H1 (cell line): ENCODE measurements around the gene ACAA1. TPM values are rescaled to one million over a fixed set of nuclear protein-coding genes. Genes with fewer than 3 reads are reported as not detected.
"Not testable (repeated sequence)": the region's sequence is repeated elsewhere in the genome, so short reads cannot be mapped to it uniquely, and the experiment has no call there.

Experiments used
- CTCF ChIA-PET: fragments of 300-600 bp; sonication (Branson Sonifier 250); formaldehyde crosslinking; loops from one replicate; lab custom pipeline; 2021; ENCODE audit not compliant: partially characterized antibody; lab: Charles Lee
- POLR2A ChIA-PET: fragments of 300-600 bp; sonication (Branson Sonifier 250); formaldehyde crosslinking; loops from one replicate; lab custom pipeline; 2021; ENCODE audit warnings: inconsistent platforms; ENCODE audit not compliant: partially characterized antibody; lab: Charles Lee
- DNase-seq, 2 experiments: peaks; one replicate each; pipeline versions ENCODE4 v3.0.0 to v3.0.0-alpha.2; 2010 to 2022; ENCODE audit warnings: low spot score in 2 of 2, low read depth in 1 of 2, mixed read lengths in 1 of 2
- FAIRE-seq: peaks from 2 replicates; lab custom pipeline; 2011; peaks lifted over from hg19 to GRCh38; lab: Jason Lieb, UNC
- H2AFZ ChIP-seq: 2 replicates; pipeline ENCODE4 v1.8.1; 2012; ENCODE audit warnings: low read length, inconsistent platforms
- H2AK5ac ChIP-seq: 2 replicates; pipeline ENCODE4 v1.6.1; 2013; ENCODE audit warnings: low read depth, low read length
- H2BK120ac ChIP-seq: replicated peaks from 2 replicates; pipeline ENCODE3; 2013; ENCODE audit warnings: low read depth, low read length, inconsistent platforms
- H2BK12ac ChIP-seq: 2 replicates; pipeline ENCODE4 v1.6.1; 2013; ENCODE audit warnings: low read depth, low read length
- H2BK15ac ChIP-seq: 2 replicates; pipeline ENCODE4 v1.6.1; 2013; ENCODE audit warnings: low read length
- H2BK20ac ChIP-seq: 2 replicates; pipeline ENCODE4 v1.6.1; 2013; ENCODE audit warnings: low read length
- H2BK5ac ChIP-seq: 2 replicates; pipeline ENCODE4 v1.6.1; 2013; ENCODE audit warnings: low read depth, low read length
- H3K14ac ChIP-seq: 2 replicates; pipeline ENCODE4 v1.6.1; 2013; ENCODE audit warnings: inconsistent platforms; ENCODE audit not compliant: insufficient read length
- H3K18ac ChIP-seq: 2 replicates; pipeline ENCODE4 v1.6.1; 2013; ENCODE audit warnings: low read length; ENCODE audit errors: extremely low read depth
- H3K23ac ChIP-seq: 2 replicates; pipeline ENCODE4 v1.6.1; 2013; ENCODE audit warnings: inconsistent platforms; ENCODE audit not compliant: insufficient read length
- H3K23me2 ChIP-seq: 2 replicates; pipeline ENCODE4 v1.6.1; 2013; ENCODE audit warnings: low read depth, low read length
- H3K27ac ChIP-seq: 2 replicates; pipeline ENCODE4 v1.6.1; 2011; ENCODE audit warnings: low read depth, low read length, inconsistent platforms
- H3K27me3 ChIP-seq, 4 experiments: replicated peaks in 1 of 4; 1 replicate in 1 of 4; 2 replicates in 3 of 4; pipeline versions ENCODE4 v1.6.1 to v1.8.1; 2011 to 2013; ENCODE audit warnings: low read length in 3 of 4, mild to moderate bottlenecking in 3 of 4, inconsistent platforms in 2 of 4, mixed read lengths in 2 of 4, moderate library complexity in 1 of 4; ENCODE audit not compliant: control insufficient read depth in 3 of 4, insufficient read depth in 3 of 4; ENCODE audit errors: extremely low read depth in 1 of 4
- H3K36me3 ChIP-seq, 4 experiments: 2 replicates each; pipeline versions ENCODE4 v1.6.1 to v1.8.1; 2011 to 2013; ENCODE audit warnings: mild to moderate bottlenecking in 4 of 4, low read length in 3 of 4, moderate library complexity in 2 of 4, control low read depth in 1 of 4, inconsistent platforms in 1 of 4; ENCODE audit not compliant: insufficient read depth in 4 of 4, control insufficient read depth in 2 of 4
- H3K4ac ChIP-seq: replicated peaks from 2 replicates; pipeline ENCODE3; 2013; ENCODE audit warnings: low read length, low read depth, mixed read lengths, inconsistent platforms; ENCODE audit not compliant: insufficient read length
- H3K4me1 ChIP-seq, 4 experiments: replicated peaks in 1 of 4; 1 replicate in 1 of 4; 2 replicates in 3 of 4; pipeline versions ENCODE4 v1.6.1 to v1.8.1; 2011 to 2013; ENCODE audit warnings: low read length in 3 of 4, inconsistent platforms in 2 of 4, mixed read lengths in 1 of 4; ENCODE audit not compliant: insufficient read depth in 4 of 4, control insufficient read depth in 3 of 4
- H3K4me2 ChIP-seq, 2 experiments: 2 replicates each; pipeline versions ENCODE4 v1.6.1 to v1.8.1; 2011 to 2013; ENCODE audit warnings: low read depth in 2 of 2, low read length in 2 of 2, control low read depth in 1 of 2, inconsistent platforms in 1 of 2, mild to moderate bottlenecking in 1 of 2; ENCODE audit not compliant: insufficient read depth in 1 of 2
- H3K4me3 ChIP-seq, 4 experiments: fragments of 200-600, 300-600 bp in 1 of 4; sonication (generic), shearing (Covaris generic), sonication (Bioruptor Twin) in 1 of 4; 2 replicates each; pipeline versions ENCODE4 v1.5.1 to v1.8.1; 2011 to 2016; ENCODE audit warnings: low read length in 4 of 4, low read depth in 3 of 4, control low read depth in 2 of 4, inconsistent platforms in 2 of 4, mild to moderate bottlenecking in 2 of 4, mixed read lengths in 1 of 4, moderate library complexity in 1 of 4; ENCODE audit not compliant: insufficient read depth in 2 of 4; ENCODE audit errors: extremely low read depth in 1 of 4
- H3K56ac ChIP-seq: replicated peaks from 2 replicates; pipeline ENCODE3; 2013; ENCODE audit warnings: low read depth, mild to moderate bottlenecking, mixed read lengths, low read length, inconsistent platforms; ENCODE audit not compliant: insufficient read length
- H3K79me1 ChIP-seq: 2 replicates; pipeline ENCODE4 v1.6.1; 2013; ENCODE audit warnings: low read depth, low read length, control low read depth
- H3K79me2 ChIP-seq, 2 experiments: 2 replicates each; pipeline versions ENCODE4 v1.6.1 to v1.8.1; 2012 to 2013; ENCODE audit warnings: low read length in 2 of 2, mild to moderate bottlenecking in 2 of 2, inconsistent platforms in 1 of 2; ENCODE audit not compliant: insufficient read depth in 2 of 2, control insufficient read depth in 1 of 2
- H3K9ac ChIP-seq, 4 experiments: replicated peaks in 1 of 4; 1 replicate in 1 of 4; 2 replicates in 3 of 4; pipeline versions ENCODE4 v1.6.1 to v1.8.1; 2011 to 2013; ENCODE audit warnings: low read depth in 3 of 4, low read length in 3 of 4, control low read depth in 2 of 4, mild to moderate bottlenecking in 2 of 4, moderate library complexity in 2 of 4, inconsistent platforms in 1 of 4; ENCODE audit errors: extremely low read depth in 1 of 4
- H3K9me3 ChIP-seq, 2 experiments: 2 replicates each; pipeline versions ENCODE4 v1.6.1 to v1.8.1; 2012 to 2013; ENCODE audit warnings: mild to moderate bottlenecking in 2 of 2, moderate library complexity in 2 of 2, control low read depth in 1 of 2, inconsistent platforms in 1 of 2, low read depth in 1 of 2, low read length in 1 of 2, mixed read lengths in 1 of 2; ENCODE audit not compliant: insufficient read depth in 2 of 2
- H4K20me1 ChIP-seq, 2 experiments: replicated peaks in 1 of 2; 2 replicates each; pipeline versions ENCODE3 to v1.8.1; 2011 to 2013; ENCODE audit warnings: inconsistent platforms in 2 of 2, low read length in 2 of 2, mild to moderate bottlenecking in 1 of 2; ENCODE audit not compliant: insufficient read depth in 2 of 2, control insufficient read depth in 1 of 2
- H4K5ac ChIP-seq: 2 replicates; pipeline ENCODE4 v1.6.1; 2013; ENCODE audit warnings: low read length, low read depth, mixed read lengths, inconsistent platforms; ENCODE audit not compliant: insufficient read length
- H4K8ac ChIP-seq: 2 replicates; pipeline ENCODE4 v1.8.0; 2013; ENCODE audit warnings: mild to moderate bottlenecking, moderate library complexity, low read length, inconsistent platforms; ENCODE audit not compliant: insufficient read depth; ENCODE audit errors: extremely low read depth
- H4K91ac ChIP-seq: replicated peaks from 2 replicates; pipeline ENCODE3; 2013; ENCODE audit warnings: low read length, mixed read lengths, inconsistent platforms; ENCODE audit not compliant: insufficient read length
- BACH1 ChIP-seq: IDR thresholded peaks from 2 replicates; pipeline ENCODE4 v1.6.1; 2012; ENCODE audit warnings: low read length, improper control_type of control experiment
- JUND ChIP-seq: IDR thresholded peaks from 2 replicates; pipeline ENCODE4 v1.6.1; 2011; ENCODE audit warnings: mild to moderate bottlenecking, improper control_type of control experiment, low read length
- MAFK ChIP-seq: IDR thresholded peaks from 2 replicates; pipeline ENCODE4 v1.6.1; 2012; ENCODE audit warnings: low read depth, mild to moderate bottlenecking, improper control_type of control experiment, low read length
- WGBS, 2 experiments: shearing (Covaris generic) in 1 of 2; methylation state at CpG; one replicate each; pipeline versions ENCODE4 v1.1.6 to v1.1.7; 2013 to 2015; ENCODE audit warnings: low lambda C conversion rate in 2 of 2, mixed read lengths in 2 of 2, inconsistent platforms in 1 of 2, low coverage in 1 of 2, missing lambda C conversion rate in 1 of 2; ENCODE audit not compliant: insufficient replicate concordance in 2 of 2, insufficient coverage in 1 of 2, insufficient read length in 1 of 2; ENCODE audit errors: extremely low coverage in 1 of 2, missing lambda C conversion rate in 1 of 2; 5-methylcytosine and 5-hydroxymethylcytosine counted together
- polyA plus RNA-seq, 7 experiments: library from polyadenylated mRNA; depleted of rRNA in 3 of 7; stranded (reverse) in 5 of 7; unstranded in 2 of 7; fragments of >200 nt in 5 of 7; fragments of 200-250 nt in 2 of 7; gene quantifications; 1 replicate in 5 of 7; 2 replicates in 1 of 7; 4 replicates in 1 of 7; pipeline versions ENCODE4 v1.2.1 to v1.2.3, GENCODE V29; 2011 to 2013; ENCODE audit warnings: missing spikeins in 2 of 7, mixed read lengths in 2 of 7
- total RNA-seq: library from RNA; stranded (reverse); fragmentation: NEBNext Ultra II Directional; extraction: Animal tissue kit (Norgen Biotek cat#: 25700); gene quantifications from 2 replicates; pipeline ENCODE4 v1.2.1, GENCODE V29; 2021

Gene ACAA1
- total and polyA plus RNA-seq, 2 of the 8 experiments (the other 6 are each of a cell fraction or from before 2014, with no cell fraction given) = 23.1 to 34.8 TPM

GRCh38 chr3:38083871-38084333 is 53.0 kb downstream of the ACAA1 start (continued):
- TF ChIP-seq BACH1 (no peak), MAFK (no peak), JUND (no peak)

GRCh38 chr3:38083254-38083653 is 53.7 kb downstream of the ACAA1 start:
- H2BK12ac ChIP-seq, H3K23me2 ChIP-seq, H2BK5ac ChIP-seq, H4K8ac ChIP-seq, H3K14ac ChIP-seq, H3K9ac ChIP-seq, H3K18ac ChIP-seq, H3K23ac ChIP-seq, H2BK15ac ChIP-seq, FAIRE-seq, H3K4me3 ChIP-seq, H4K5ac ChIP-seq, H3K79me1 ChIP-seq, CTCF ChIA-PET, H3K27me3 ChIP-seq, H2AK5ac ChIP-seq, H3K56ac ChIP-seq, H3K79me2 ChIP-seq, H3K36me3 ChIP-seq, H4K20me1 ChIP-seq, H3K4me2 ChIP-seq, H3K9me3 ChIP-seq, POLR2A ChIA-PET, DNase-seq, H4K91ac ChIP-seq, H2BK20ac ChIP-seq, H3K4ac ChIP-seq, H2AFZ ChIP-seq, H3K4me1 ChIP-seq, H3K27ac ChIP-seq, H2BK120ac ChIP-seq: not testable (repeated sequence)
- no CpG with 5 or more reads among the region's 1 CpG for WGBS, 2 experiments
